Measurements from ENCODE around the gene ZNF316. TPM values are rescaled to one million over a fixed set of nuclear protein-coding genes. Genes with fewer than 3 reads are reported as not detected.

The ZNF316 gene
- total RNA-seq, 4 donors from 2014 or later: 40.6 to 63.7 (median 49.5) TPM

- Histone ChIP-seq H3K27ac (peak overlapping the region in 1 of 3 donors; percentile 51), H3K9me3 (no peaks in the 10 kb centered on the region), H3K36me3 (peaks cover 0 to 5% of the 10 kb centered on the region in 2 donors), H3K4me1 (peaks cover 29 to 46% of the 10 kb centered on the region in 2 donors), H3K27me3 (no peaks in the 10 kb centered on the region), H3K4me3 (replicated peaks in 1 of 3) (no peak overlapping the region)
- intact Hi-C loops (cut with DNase I): loop anchor here (5.0 kb wide), 1 partner anchor 42 kb away; no protein-coding TSS in a partner anchor
- no peak for DNase-seq
- TF ChIP-seq POLR2A (IDR thresholded peaks at IDR 0.05): no peak
- 75 to 96% methylated on average over 3 of the region's 4 CpGs for WGBS, 2 donors
These were observed 1.9 kb downstream of the ZNF316 start for GRCh38 chr7:6639032-6639431.

GRCh38 chr7:6639627-6640026 is 2.5 kb downstream of the ZNF316 start:
- Histone ChIP-seq H3K27me3 (no peaks in the 10 kb centered on the region), H3K4me1 (peaks cover 30 to 48% of the 10 kb centered on the region in 2 donors), H3K36me3 (peaks cover 3 to 11% of the 10 kb centered on the region in 2 donors), H3K9me3 (no peaks in the 10 kb centered on the region), H3K27ac (no peak overlapping the region), H3K4me3 (replicated peaks in 1 of 3) (no peak overlapping the region)
- TF ChIP-seq CTCF (IDR thresholded peaks at IDR 0.05): no peak
- no peak for TF ChIP-seq POLR2A (IDR thresholded peaks at IDR 0.05)
- intact Hi-C loops (cut with DNase I): loop anchor here (5.0 kb wide), 1 partner anchor 42 kb away; no protein-coding TSS in a partner anchor
- DNase-seq: no peak
- 92 to 95% methylated on average over 11 of the region's 11 CpGs for WGBS, 2 donors

GRCh38 chr7:6640246-6640721 is 3.2 kb downstream of the ZNF316 start:
- peak in 1 of 2 donors; percentile 18 for DNase-seq
- Histone ChIP-seq H3K4me1 (peaks cover 30 to 48% of the 10 kb centered on the region in 2 donors), H3K4me3 (replicated peaks in 1 of 3) (no peak overlapping the region), H3K27me3 (no peaks in the 10 kb centered on the region), H3K9me3 (no peaks in the 10 kb centered on the region), H3K27ac (no peak overlapping the region), H3K36me3 (peaks cover 9 to 18% of the 10 kb centered on the region in 2 donors)
- WGBS, 2 donors: 71% methylated on average over 6 to 11 of the region's 11 CpGs
- TF ChIP-seq CTCF (IDR thresholded peaks at IDR 0.05) (no peak), POLR2A (IDR thresholded peaks at IDR 0.05) (no peak)
- intact Hi-C loops (cut with DNase I): no loop called here

GRCh38 chr7:6641305-6642035 is 4.4 kb downstream of the ZNF316 start:
- H3K4me1 ChIP-seq: peaks cover 27 to 49% of the 10 kb centered on the region in 2 donors
- 77 to 90% methylated on average over 7 to 15 of the region's 15 CpGs for WGBS, 2 donors
- intact Hi-C loops (cut with DNase I): no loop called here

GRCh38 chr7:6642239-6642839 is 5.2 kb downstream of the ZNF316 start:
- Histone ChIP-seq H3K27ac (peak overlapping the region; percentile 60 to 80 (median 78)), H3K4me1 (peaks cover 29 to 55% of the 10 kb centered on the region in 2 donors), H3K4me3 (replicated peaks in 1 of 3) (no peak overlapping the region), H3K9me3 (no peaks in the 10 kb centered on the region), H3K36me3 (peaks cover 9 to 24% of the 10 kb centered on the region in 2 donors), H3K27me3 (no peaks in the 10 kb centered on the region)
- 92 to 93% methylated on average over 21 to 24 of the region's 24 CpGs for WGBS, 2 donors
- TF ChIP-seq POLR2A (IDR thresholded peaks at IDR 0.05): no peak
- no peak for TF ChIP-seq CTCF (IDR thresholded peaks at IDR 0.05)
- intact Hi-C loops (cut with DNase I): no loop called here
- no peak for DNase-seq

More at GRCh38 chr7:6641305-6642035, 4.4 kb downstream of the ZNF316 start:
- Histone ChIP-seq H3K27me3 (no peaks in the 10 kb centered on the region), H3K27ac (no peak overlapping the region), H3K9me3 (no peaks in the 10 kb centered on the region), H3K4me3 (replicated peaks in 1 of 3) (no peak overlapping the region), H3K36me3 (peaks cover 9 to 24% of the 10 kb centered on the region in 2 donors)
- DNase-seq: no peak
- no peak for TF ChIP-seq CTCF (IDR thresholded peaks at IDR 0.05)
- TF ChIP-seq POLR2A (IDR thresholded peaks at IDR 0.05): no peak

All from thyroid gland (tissue), 4 donors.